ENCODE results near the gene SYPL1.

SYPL1 gene

DNA sequence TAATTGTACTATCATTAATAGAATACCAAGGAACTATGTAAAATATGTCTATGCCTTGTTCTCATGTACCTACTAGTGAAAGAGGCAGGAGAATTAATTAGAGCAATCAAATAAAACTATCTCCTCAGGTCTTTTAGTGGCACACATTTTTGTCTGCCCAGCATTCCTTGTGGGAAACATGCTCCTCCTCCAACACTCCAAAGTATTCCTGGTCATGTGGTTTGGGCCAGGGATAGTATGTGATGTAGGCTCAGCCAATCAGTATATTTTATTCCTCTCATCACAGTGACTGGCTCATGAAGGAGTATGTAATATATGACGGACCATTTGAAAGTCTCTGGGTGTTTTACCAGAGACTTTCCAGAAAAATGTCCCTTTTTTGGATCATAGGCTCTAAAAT is 16.7 kb upstream of the SYPL1 start:
- no peak overlapping the region for H3K4me3 ChIP-seq (ENCODE audit: low read depth, low read length)
- TF ChIP-seq, protein P1, sequence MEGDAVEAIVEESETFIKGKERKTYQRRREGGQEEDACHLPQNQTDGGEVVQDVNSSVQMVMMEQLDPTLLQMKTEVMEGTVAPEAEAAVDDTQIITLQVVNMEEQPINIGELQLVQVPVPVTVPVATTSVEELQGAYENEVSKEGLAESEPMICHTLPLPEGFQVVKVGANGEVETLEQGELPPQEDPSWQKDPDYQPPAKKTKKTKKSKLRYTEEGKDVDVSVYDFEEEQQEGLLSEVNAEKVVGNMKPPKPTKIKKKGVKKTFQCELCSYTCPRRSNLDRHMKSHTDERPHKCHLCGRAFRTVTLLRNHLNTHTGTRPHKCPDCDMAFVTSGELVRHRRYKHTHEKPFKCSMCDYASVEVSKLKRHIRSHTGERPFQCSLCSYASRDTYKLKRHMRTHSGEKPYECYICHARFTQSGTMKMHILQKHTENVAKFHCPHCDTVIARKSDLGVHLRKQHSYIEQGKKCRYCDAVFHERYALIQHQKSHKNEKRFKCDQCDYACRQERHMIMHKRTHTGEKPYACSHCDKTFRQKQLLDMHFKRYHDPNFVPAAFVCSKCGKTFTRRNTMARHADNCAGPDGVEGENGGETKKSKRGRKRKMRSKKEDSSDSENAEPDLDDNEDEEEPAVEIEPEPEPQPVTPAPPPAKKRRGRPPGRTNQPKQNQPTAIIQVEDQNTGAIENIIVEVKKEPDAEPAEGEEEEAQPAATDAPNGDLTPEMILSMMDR (IDR thresholded peaks at IDR 0.05; ENCODE audit: borderline replicate concordance, insufficient read depth, low read depth, low read length) = no peak

DNA sequence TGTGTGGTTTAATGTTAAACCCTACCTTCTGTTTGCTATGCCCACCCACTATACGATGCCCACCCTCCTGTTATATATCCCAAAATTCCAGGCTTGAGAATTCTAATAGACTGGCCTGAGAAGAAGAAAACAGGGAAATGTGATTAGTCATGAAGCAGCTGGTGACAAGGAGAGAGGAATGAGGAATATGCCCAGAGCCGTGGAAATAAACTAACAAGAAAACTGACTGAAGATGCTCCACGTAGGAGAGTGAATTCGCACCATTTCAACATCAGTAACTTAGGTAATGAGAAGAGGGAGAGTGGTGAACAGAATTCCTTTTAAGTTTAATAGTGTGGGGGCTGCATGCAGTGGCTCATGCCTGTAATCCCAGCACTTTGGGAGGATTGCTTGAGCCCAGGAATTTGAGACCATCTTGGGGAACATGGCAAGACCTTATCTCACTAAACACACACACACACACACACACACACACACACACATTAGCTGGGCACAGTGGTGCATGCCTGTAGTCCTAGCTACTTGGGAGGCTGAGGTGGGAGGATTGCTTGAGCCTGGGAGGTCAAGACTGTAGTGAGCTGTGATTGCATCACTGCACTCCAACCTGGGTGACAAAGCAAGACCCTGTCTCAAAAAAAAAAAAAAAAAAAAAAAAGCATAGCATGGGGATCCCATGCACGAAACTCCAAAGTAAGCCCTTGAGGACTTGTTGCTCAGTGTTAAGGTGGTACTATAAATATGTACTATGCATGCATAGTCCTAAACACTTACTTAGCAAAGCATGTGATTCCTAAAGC is 16.1 kb upstream of the SYPL1 start:
- no peak overlapping the region for H3K4me3 ChIP-seq (ENCODE audit: low read depth, low read length)
- TF ChIP-seq, protein P1 (IDR thresholded peaks at IDR 0.05; ENCODE audit: borderline replicate concordance, insufficient read depth, low read depth, low read length) = no peak

DNA sequence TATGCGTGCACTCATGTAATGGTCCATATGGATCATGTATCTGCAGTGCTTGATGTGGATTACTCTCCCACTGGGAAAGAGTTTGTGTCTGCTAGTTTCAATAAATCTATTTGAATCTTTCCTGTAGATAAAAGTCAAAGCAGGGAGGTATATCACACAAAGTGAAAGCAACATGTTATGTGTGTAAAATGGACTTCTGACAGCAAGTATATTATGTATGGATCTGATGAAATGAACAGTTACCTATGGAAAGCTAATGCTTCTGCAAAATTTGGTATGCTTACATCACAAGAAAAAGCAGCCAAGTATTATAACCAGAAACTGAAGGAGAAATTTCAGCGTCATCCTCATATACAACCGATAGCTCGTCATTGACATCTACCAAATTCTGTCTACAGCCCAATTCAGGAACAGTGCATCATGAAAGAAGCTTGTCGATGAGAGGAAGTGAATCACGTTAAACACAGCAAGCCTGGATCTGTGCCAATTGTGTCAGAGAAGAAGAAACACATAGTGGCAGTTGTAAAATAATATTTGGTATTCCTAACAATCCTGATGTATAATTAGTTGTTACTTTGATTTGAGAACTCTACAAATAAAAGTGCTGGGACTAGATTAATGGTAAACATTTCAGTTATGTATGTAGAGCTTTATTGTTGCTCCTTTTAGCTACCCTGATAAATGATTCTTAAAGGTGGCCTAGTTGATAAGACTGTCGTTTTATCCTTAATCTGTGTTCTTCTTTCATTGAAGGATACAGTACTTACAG is 14.2 kb upstream of the SYPL1 start:
- TF ChIP-seq, protein P1 (IDR thresholded peaks at IDR 0.05; ENCODE audit: borderline replicate concordance, insufficient read depth, low read depth, low read length) = no peak
- no peak overlapping the region for H3K4me3 ChIP-seq (ENCODE audit: low read depth, low read length)

DNA sequence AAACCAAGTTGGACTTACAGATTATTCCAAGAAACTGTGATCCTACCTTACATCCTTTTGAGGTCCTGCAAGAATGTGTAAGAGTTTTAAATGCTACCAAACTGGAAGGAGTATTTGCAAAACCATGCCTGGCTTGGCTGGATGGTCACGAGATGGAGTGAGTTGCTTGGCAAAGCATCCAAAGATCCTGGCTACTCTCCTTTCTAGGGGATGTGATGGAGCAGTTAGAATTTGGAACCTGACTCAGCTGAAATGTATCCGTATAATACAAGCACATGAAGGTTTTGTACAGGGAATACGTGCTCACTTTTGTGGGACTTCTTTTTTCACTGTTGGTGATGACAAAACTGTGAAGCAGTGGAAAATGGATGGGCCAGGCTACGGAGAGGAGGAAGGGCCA is 13.3 kb upstream of the SYPL1 start:
- no peak overlapping the region for H3K4me3 ChIP-seq (ENCODE audit: low read depth, low read length)
- TF ChIP-seq, protein P1 (IDR thresholded peaks at IDR 0.05; ENCODE audit: borderline replicate concordance, insufficient read depth, low read depth, low read length) = no peak

DNA sequence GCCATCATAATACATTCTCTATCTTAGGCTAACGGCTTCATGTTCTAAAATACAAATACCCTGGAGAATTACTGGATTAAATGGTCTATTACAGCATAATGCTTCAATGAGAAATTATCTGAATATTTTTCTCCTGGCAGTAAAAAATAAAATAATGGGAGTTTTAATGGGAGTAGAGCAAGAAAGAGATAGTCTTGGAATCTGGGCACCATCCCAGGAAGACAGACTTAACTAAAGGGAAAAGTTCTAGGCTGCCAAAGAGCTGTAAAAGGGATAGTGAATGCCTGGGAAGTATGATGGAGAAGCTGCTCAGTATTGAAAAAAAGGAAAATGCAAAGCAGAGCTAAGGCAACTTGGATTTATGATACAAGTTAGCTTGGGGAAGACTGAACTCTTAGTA is 12.1 kb upstream of the SYPL1 start:
- H3K4me3 ChIP-seq (ENCODE audit: low read depth, low read length) = no peak overlapping the region
- TF ChIP-seq, protein P1 (IDR thresholded peaks at IDR 0.05; ENCODE audit: borderline replicate concordance, insufficient read depth, low read depth, low read length) = no peak

DNA sequence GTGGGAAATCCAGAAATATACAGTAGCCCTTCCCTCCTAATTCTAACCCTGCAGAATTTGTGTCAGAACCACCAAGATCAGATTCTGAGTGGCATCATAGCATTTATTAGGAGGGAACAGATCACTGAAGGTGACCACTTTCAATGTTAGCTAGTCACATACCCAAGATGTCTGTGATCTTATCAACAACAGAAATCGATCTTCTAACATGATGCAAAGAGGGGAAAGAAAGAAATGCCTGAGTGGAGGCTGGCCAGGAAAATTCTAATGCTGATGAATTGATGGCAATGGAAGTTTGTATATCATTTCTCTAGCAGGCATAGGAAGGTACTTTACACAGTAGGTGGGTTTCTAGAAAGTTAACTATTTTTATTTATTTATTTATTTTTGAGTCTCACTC is 10.6 kb upstream of the SYPL1 start:
- TF ChIP-seq, protein P1 (IDR thresholded peaks at IDR 0.05; ENCODE audit: borderline replicate concordance, insufficient read depth, low read depth, low read length) = no peak
- H3K4me3 ChIP-seq (ENCODE audit: low read depth, low read length) = no peak overlapping the region

All from GM12875 (cell line).